ENCODE results near the gene TSPAN18. TPM values are rescaled to one million over a fixed set of nuclear protein-coding genes. Genes with fewer than 3 reads are reported as not detected.

The TSPAN18 gene
- total RNA-seq, 2 experiments from 2014 or later, result 0.85 to 0.92 TPM

- Mint-ChIP-seq H3K4me3 (no peak overlapping the region), H3K27ac (no peak overlapping the region), H3K27me3 (no peaks in the 10 kb centered on the region), H3K4me1 (ENCODE audit: low read depth) (peaks cover 17% of the 10 kb centered on the region), H3K9me3 (no peaks in the 10 kb centered on the region), H3K36me3 (ENCODE audit: low read depth) (no peaks in the 10 kb centered on the region)
- DNase-seq (no peak), ATAC-seq (no peak)
- intact Hi-C loops (cut with micrococcal nuclease), result no loop called here
- TF ChIP-seq, protein P1, sequence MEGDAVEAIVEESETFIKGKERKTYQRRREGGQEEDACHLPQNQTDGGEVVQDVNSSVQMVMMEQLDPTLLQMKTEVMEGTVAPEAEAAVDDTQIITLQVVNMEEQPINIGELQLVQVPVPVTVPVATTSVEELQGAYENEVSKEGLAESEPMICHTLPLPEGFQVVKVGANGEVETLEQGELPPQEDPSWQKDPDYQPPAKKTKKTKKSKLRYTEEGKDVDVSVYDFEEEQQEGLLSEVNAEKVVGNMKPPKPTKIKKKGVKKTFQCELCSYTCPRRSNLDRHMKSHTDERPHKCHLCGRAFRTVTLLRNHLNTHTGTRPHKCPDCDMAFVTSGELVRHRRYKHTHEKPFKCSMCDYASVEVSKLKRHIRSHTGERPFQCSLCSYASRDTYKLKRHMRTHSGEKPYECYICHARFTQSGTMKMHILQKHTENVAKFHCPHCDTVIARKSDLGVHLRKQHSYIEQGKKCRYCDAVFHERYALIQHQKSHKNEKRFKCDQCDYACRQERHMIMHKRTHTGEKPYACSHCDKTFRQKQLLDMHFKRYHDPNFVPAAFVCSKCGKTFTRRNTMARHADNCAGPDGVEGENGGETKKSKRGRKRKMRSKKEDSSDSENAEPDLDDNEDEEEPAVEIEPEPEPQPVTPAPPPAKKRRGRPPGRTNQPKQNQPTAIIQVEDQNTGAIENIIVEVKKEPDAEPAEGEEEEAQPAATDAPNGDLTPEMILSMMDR (IDR thresholded peaks at IDR 0.05), result no peak
- ChIA-PET CTCF (interaction anchor here (1.1 to 3.1 kb wide), 4 partner anchors 39 to 124 kb away, joined by 3 to 13 read pairs (median 8); no protein-coding TSS in a partner anchor), POLR2A (interaction anchor here (1.0 kb wide), 1 partner anchor 18 kb away, joined by 3 read pairs; no protein-coding TSS in a partner anchor)
Measured at GRCh38 chr11:44979543-44980399, 253.0 kb downstream of the TSPAN18 start.

DNA sequence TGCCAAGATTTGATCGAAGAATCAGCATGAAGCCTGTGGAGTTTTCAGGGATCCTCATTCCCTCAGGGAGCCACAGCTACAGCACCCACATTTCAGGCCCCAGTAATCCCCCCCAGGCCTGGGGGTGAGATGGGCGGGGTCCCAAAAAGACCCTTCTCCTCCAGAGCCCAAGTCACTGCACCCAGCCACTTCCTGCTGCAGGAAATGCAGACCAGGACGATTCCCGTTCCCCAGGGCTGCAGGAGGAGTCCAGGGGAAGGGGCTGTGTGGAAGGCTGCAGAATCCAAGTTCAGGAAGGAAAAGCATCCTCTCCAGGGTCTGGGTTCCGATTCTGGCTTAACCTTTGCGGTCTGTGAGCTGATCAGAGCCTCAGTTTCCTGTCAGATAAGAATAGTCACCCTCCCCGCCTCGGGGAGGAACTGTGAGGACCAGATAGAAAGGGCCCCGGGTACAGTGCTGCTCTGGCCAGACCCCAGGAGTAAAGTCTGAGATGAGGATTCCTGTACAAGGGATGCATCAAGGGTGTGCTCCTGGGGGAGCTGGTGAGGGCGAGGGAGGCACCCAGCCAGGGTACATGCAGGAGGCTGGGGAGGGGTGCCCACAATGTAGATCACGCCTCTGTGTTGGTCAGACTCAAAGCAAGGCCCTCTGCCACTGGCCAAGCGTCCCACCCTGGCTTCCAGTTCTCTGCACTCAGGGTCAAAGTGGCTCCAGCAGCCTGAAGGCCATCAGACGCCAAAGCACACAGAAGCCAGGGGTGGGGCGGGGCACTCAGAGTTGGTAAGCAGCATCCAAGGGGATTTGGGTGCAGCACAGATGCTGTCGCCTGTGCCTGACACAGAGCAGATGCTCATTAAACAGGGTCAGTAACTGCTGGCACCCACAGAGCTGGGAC is 254.0 kb downstream of the TSPAN18 start:
- intact Hi-C loops (cut with micrococcal nuclease), result no loop called here
- no peak for ATAC-seq
- peaks cover 17% of the 10 kb centered on the region for H3K4me1 Mint-ChIP-seq (ENCODE audit: low read depth)
- H3K36me3 Mint-ChIP-seq (ENCODE audit: low read depth), result no peaks in the 10 kb centered on the region
- no peaks in the 10 kb centered on the region for H3K9me3 Mint-ChIP-seq
- TF ChIP-seq, protein P1 (IDR thresholded peaks at IDR 0.05), result no peak
- no peak for DNase-seq
- no peak overlapping the region for H3K27ac Mint-ChIP-seq
- POLR2A ChIA-PET, result interaction anchor here (1.0 kb wide), 1 partner anchor 17 kb away, joined by 3 read pairs; no protein-coding TSS in a partner anchor
- H3K4me3 Mint-ChIP-seq, result no peak overlapping the region
- H3K27me3 Mint-ChIP-seq, result no peaks in the 10 kb centered on the region
- CTCF ChIA-PET, result interaction anchor here (1.8 to 3.1 kb wide), 2 partner anchors 101 to 123 kb away, joined by 4 to 8 read pairs; no protein-coding TSS in a partner anchor

Other genes starting within 250 kb of the TSPAN18 start
- gene CD82, start 161.3 kb upstream of the TSPAN18 start, total RNA-seq, result 100 to 1,000 TPM; 289 to 319 TPM
- gene TP53I11, start 223.9 kb downstream of the TSPAN18 start, total RNA-seq, result 10 to 100 TPM; 15.2 to 17.5 TPM

Data from activated CD8-positive, alpha-beta T cell treated with anti-CD3 and anti-CD28 coated beads for 36 hours (primary cell).